ENCODE results near the gene MYO5A. TPM values are rescaled to one million over a fixed set of nuclear protein-coding genes. Genes with fewer than 3 reads are reported as not detected.

The MYO5A gene
- total and polyA plus RNA-seq, 9 of the 15 experiments (the other 6 are each of a cell fraction or from before 2014, with no cell fraction given) = 0.03 to 0.82 (median 0.40) TPM

GRCh38 chr15:52329150-52329549 lies 199.5 kb downstream of the MYO5A start (continued):
- TF ChIP-seq CEBPZ (IDR thresholded peaks at IDR 0.05; ENCODE audit: borderline replicate concordance, low read depth, low read length) (no peak), ZNF780A (CRISPR knock-in tag; IDR thresholded peaks at IDR 0.05) (no peak), XRCC4 (IDR thresholded peaks at IDR 0.05; ENCODE audit: extremely low read depth, insufficient read depth, insufficient read length) (no peak)

- Histone ChIP-seq H3K4me1 (replicated peaks in 1 of 2; ENCODE audit: control insufficient read depth in 2 of 2, insufficient read depth in 2 of 2, low read length in 2 of 2) (no peaks in the 10 kb centered on the region), H3K27me3 (ENCODE audit: control insufficient read depth in 2 of 2, insufficient read depth in 2 of 2, low read length in 2 of 2) (no peaks in the 10 kb centered on the region; a peak in 1 of 5 replicates), H3K9me3 (replicated peaks; ENCODE audit: control insufficient read depth, insufficient read depth, low read depth, low read length) (no peaks in the 10 kb centered on the region), H4K20me1 (replicated peaks; ENCODE audit: control insufficient read depth, insufficient read depth, low read length) (no peaks in the 10 kb centered on the region), H3K36me3 (ENCODE audit: control insufficient read depth, insufficient read depth, low read length) (no peaks in the 10 kb centered on the region), H3K79me2 (ENCODE audit: control insufficient read depth, insufficient read depth, low read length) (no peaks in the 10 kb centered on the region), H3K27ac (ENCODE audit: extremely low read depth, low read depth, low read length) (no peak overlapping the region), H2AFZ (ENCODE audit: low read depth, low read length) (no peak overlapping the region), H3K9me1 (ENCODE audit: control insufficient read depth, insufficient read depth, low read length) (no peaks in the 10 kb centered on the region), H3K4me2 (ENCODE audit: insufficient read depth, low read length) (no peak overlapping the region), H3K9ac (ENCODE audit: insufficient read depth in 1 of 2, low read depth in 2 of 2, low read length in 2 of 2) (no peak overlapping the region), H3K4me3 (no peak overlapping the region)
- no peak for DNase-seq (ENCODE audit: extremely low read depth in 1 of 4, low spot score in 3 of 4)
- intact Hi-C loops (cut with micrococcal nuclease) = no loop called here
- in situ Hi-C loops (cut with MboI) = no loop called here
- ATAC-seq = no peak
- CTCF ChIA-PET (ENCODE audit: low intra/inter-chr PET ratio) = no interaction called here
- POLR2A ChIA-PET = interaction anchor here (1.1 kb wide), 1 partner anchor 10 kb away, joined by 3 read pairs; no protein-coding TSS in a partner anchor
- no TSS peak for BruUV-seq (replicated peaks)
- 0% methylated on average over 2 of the region's 2 CpGs for WGBS (ENCODE audit: insufficient coverage, low coverage, missing lambda C conversion rate)
- FAIRE-seq = no peak
- no peak for TF ChIP-seq CHD7 (IDR thresholded peaks at IDR 0.05; ENCODE audit: low read depth, low read length)
These were observed 200.0 kb downstream of the MYO5A start for GRCh38 chr15:52328680-52329079.

Data from K562 (cell line).